Spleen (tissue), 11 donors: ENCODE measurements around the gene PTPDC1. TPM values are rescaled to one million over a fixed set of nuclear protein-coding genes. Genes with fewer than 3 reads are reported as not detected.

ENCODE experiments used
- DNase-seq: peaks from one replicate; pipeline ENCODE4 v3.0.0-alpha.2; 2020
- H3K27ac ChIP-seq, 8 donors: fragments of 200-600 bp; sonication (generic) in 7 of 8; 1 replicate in 4 of 8; 2 replicates in 4 of 8; pipeline versions ENCODE4 v1.5.0 to v1.8.0; 2016 to 2021; ENCODE audit warnings: inconsistent platforms in 4 of 8, mild to moderate bottlenecking in 4 of 8, moderate library complexity in 1 of 8
- H3K27me3 ChIP-seq, 7 donors: fragments of 200-600 bp; sonication (generic) in 6 of 7; replicated peaks in 1 of 7; 1 replicate in 4 of 7; 2 replicates in 3 of 7; pipeline versions ENCODE4 v1.5.0 to v1.8.0; 2016 to 2021; ENCODE audit warnings: inconsistent platforms in 3 of 7, mild to moderate bottlenecking in 1 of 7
- H3K36me3 ChIP-seq, 6 donors: fragments of 200-600 bp; sonication (generic) in 5 of 6; 1 replicate in 4 of 6; 2 replicates in 2 of 6; pipeline versions ENCODE4 v1.5.0 to v1.8.0; 2016 to 2021; ENCODE audit warnings: inconsistent platforms in 2 of 6
- H3K4me1 ChIP-seq, 6 donors: fragments of 200-600 bp; sonication (generic) in 5 of 6; 1 replicate in 3 of 6; 2 replicates in 3 of 6; pipeline versions ENCODE4 v1.5.0 to v1.8.0; 2016 to 2021; ENCODE audit warnings: inconsistent platforms in 3 of 6
- H3K4me3 ChIP-seq, 8 donors: fragments of 200-600 bp; sonication (generic) in 7 of 8; 1 replicate in 4 of 8; 2 replicates in 4 of 8; pipeline versions ENCODE4 v1.5.0 to v1.8.0; 2016 to 2021; ENCODE audit warnings: inconsistent platforms in 4 of 8, mild to moderate bottlenecking in 4 of 8, moderate library complexity in 2 of 8
- H3K9me3 ChIP-seq, 8 donors: fragments of 200-600 bp; sonication (generic) in 7 of 8; 1 replicate in 4 of 8; 2 replicates in 4 of 8; pipeline versions ENCODE4 v1.5.0 to v1.8.0; 2016 to 2021; ENCODE audit warnings: inconsistent platforms in 4 of 8
- CTCF ChIP-seq, 11 experiments: fragments of 200-600 bp in 7 of 11; fragments of 450-650 bp in 4 of 11; sonication (generic) in 4 of 11; IDR thresholded peaks in 8 of 11; conservative IDR thresholded peaks in 3 of 11; 1 replicate in 7 of 11; 2 replicates in 4 of 11; pipeline versions ENCODE4 v1.4.0 to v1.8.0; 2016 to 2021; ENCODE audit warnings: antibody characterized with exemption in 11 of 11, inconsistent platforms in 4 of 11, mild to moderate bottlenecking in 1 of 11
- POLR2A ChIP-seq, 3 donors: fragments of 450-650 bp; IDR thresholded peaks; one replicate each; pipeline ENCODE4 v1.5.1; 2017; ENCODE audit warnings: antibody characterized with exemption in 3 of 3, mild to moderate bottlenecking in 1 of 3
- POLR2AphosphoS5 ChIP-seq, 3 donors: sonication (generic); formaldehyde crosslinking; IDR thresholded peaks; one replicate each; pipeline ENCODE4 v1.5.1; 2017; ENCODE audit warnings: antibody characterized with exemption in 3 of 3
- WGBS, 5 donors: extraction: QIAGEN DNeasy Blood & Tissue Kit in 3 of 5; methylation state at CpG; one replicate each; pipeline versions ENCODE4 v1.1.5 to v1.1.7; 2013 to 2018; 5-methylcytosine and 5-hydroxymethylcytosine counted together
- intact Hi-C: fragments of 100-400 bp; cut with DNase I; formaldehyde crosslinking; loops from one replicate; pipeline ENCODE4 v1.15.0; 2023; ENCODE audit warnings: low total_unique reads
- polyA plus RNA-seq, 3 donors: library from polyadenylated mRNA; stranded (reverse); fragments of 200-250 nt; gene quantifications; one replicate each; pipeline ENCODE4 v1.2.1, GENCODE V29; 2013
- total RNA-seq, 7 donors: library from RNA; depleted of rRNA in 3 of 7; stranded (reverse); fragments of >200 nt in 3 of 7; fragmentation: NEBNext Ultra II Directional in 4 of 7; extraction: Animal tissue kit (Norgen Biotek cat#: 25700) in 4 of 7; gene quantifications; one replicate each; pipeline versions ENCODE4 v1.1.0 to v1.2.1, GENCODE V29; 2016 to 2021
- donor health status: healthy with polysubstance abuse.
- donor health status: DM: no; HTN: no; CAD: no; lungs with moderate emphysema.
- donor health status: DM: no; HTN: no; CAD: no.
- donor health status: Bipolar disorder and iron deficiency.
- donor health status: healthy.
- donor health status: DM: no; HTN: no; CAD: no.
- donor health status: DM: yes; HTN: yes; CAD: no.

Gene PTPDC1
- total and polyA plus RNA-seq, 10 donors, result 1.9 to 10.5 (median 6.0) TPM

DNA sequence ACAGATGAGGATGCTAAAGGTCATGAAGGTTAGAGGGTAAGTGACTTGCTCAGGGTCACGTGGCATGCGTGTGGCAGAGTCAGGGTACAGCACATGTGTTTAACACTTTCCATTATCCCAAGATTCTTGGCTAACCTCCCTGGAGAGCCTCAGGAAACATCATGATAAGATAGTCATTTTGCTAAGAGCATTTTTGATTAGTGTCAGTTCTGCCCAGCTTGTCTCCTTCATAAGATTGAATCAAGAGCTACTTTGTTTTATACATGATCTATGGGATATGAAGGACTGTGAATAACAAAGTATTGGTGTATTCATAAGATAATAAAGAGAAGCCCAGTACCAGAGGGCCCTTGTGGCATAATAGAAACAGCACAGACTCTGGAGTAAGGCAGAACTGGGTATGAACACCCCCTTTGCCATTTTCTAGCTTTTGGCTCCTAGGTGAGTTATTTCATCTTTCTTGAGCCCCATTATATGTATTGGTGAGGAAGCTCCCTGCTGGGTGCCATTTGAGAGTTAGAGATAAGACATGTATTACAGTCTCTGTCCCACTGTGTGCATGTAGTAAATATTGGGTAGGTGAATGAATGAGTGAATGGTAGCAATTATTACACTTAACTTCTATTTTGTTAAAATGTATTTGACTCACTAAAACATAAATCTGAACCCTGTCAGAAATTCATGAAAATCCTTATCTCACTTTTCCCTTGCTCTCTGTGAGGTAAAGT lies 16.1 kb downstream of the PTPDC1 start:
- intact Hi-C loops, result no loop called here
- no peaks in the 10 kb centered on the region for H3K4me1 ChIP-seq
- no peaks in the 10 kb centered on the region for H3K9me3 ChIP-seq
- TF ChIP-seq POLR2A (IDR thresholded peaks at IDR 0.05) (no peak), POLR2AphosphoS5 (IDR thresholded peaks at IDR 0.05) (no peak), CTCF (IDR thresholded peaks at IDR 0.05 in 8 of 11, conservative IDR thresholded peaks at IDR 0.05 in 3 of 11) (no peak)
- no peak overlapping the region for H3K4me3 ChIP-seq
- 70 to 86% (median 84%) methylated on average over 2 of the region's 2 CpGs for WGBS, 5 donors
- no peak overlapping the region for H3K27ac ChIP-seq
- no peaks in the 10 kb centered on the region for H3K27me3 ChIP-seq
- DNase-seq, result no peak
- H3K36me3 ChIP-seq, result peaks cover 0 to 36% (median 2%) of the 10 kb centered on the region in 6 donors

DNA sequence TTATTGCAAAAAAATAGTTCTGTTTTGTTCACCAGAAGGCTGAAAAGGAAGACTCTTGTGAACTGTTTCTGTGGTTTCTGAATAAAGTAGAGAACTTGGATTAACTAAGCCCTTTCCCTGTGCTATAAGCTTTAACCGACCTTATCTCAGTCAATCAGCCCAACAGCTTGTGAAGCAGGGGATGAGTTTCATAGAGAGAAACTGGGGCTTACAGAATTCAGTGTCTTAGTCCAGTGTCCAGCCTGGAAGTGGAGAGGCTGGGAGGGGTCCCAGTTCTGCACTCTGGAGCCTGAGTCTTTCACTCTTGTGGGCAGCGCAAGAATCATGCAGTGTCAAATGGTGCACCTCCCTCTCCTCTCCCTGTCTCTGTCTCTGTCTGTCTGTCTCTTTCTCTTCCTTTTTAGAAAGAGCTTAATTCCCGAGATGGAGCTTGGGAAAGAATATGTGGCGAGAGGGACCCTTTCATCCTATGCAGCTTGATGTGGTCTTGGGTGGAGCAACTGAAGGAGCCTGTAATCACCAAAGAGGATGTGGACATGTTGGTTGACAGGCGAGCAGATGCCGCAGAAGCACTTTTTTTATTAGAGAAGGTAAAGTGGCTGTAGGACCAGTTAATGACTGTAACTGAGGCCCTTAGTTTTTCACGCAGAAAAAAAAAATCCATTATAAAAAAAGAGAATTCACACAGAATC lies 17.0 kb downstream of the PTPDC1 start:
- TF ChIP-seq CTCF (IDR thresholded peaks at IDR 0.05 in 8 of 11, conservative IDR thresholded peaks at IDR 0.05 in 3 of 11) (no peak), POLR2A (IDR thresholded peaks at IDR 0.05) (no peak), POLR2AphosphoS5 (IDR thresholded peaks at IDR 0.05) (no peak)
- Histone ChIP-seq H3K36me3 (peaks cover 0 to 30% (median under 1%) of the 10 kb centered on the region in 6 donors), H3K27me3 (no peaks in the 10 kb centered on the region), H3K4me3 (no peak overlapping the region), H3K27ac (no peak overlapping the region), H3K4me1 (no peaks in the 10 kb centered on the region), H3K9me3 (no peaks in the 10 kb centered on the region)
- WGBS, 5 donors, result 71 to 85% (median 76%) methylated on average over 7 of the region's 7 CpGs
- intact Hi-C loops, result no loop called here
- DNase-seq, result no peak

GRCh38 chr9:94108584-94108983 lies 24.3 kb downstream of the PTPDC1 start:
- Histone ChIP-seq H3K9me3 (no peaks in the 10 kb centered on the region), H3K36me3 (peaks cover 0 to 4% (median 0%) of the 10 kb centered on the region in 6 donors), H3K4me3 (no peak overlapping the region), H3K27ac (no peak overlapping the region), H3K27me3 (no peaks in the 10 kb centered on the region), H3K4me1 (no peaks in the 10 kb centered on the region)
- intact Hi-C loops, result no loop called here
- no peak for DNase-seq
- 48 to 62% (median 54%) methylated on average over 3 of the region's 3 CpGs for WGBS, 5 donors
- no peak for TF ChIP-seq POLR2A (IDR thresholded peaks at IDR 0.05)
- TF ChIP-seq CTCF (IDR thresholded peaks at IDR 0.05 in 8 of 11, conservative IDR thresholded peaks at IDR 0.05 in 3 of 11), result no peak

- Histone ChIP-seq H3K4me3 (no peak overlapping the region), H3K27me3 (no peaks in the 10 kb centered on the region), H3K27ac (no peak overlapping the region), H3K9me3 (no peaks in the 10 kb centered on the region), H3K36me3 (no peaks in the 10 kb centered on the region), H3K4me1 (no peaks in the 10 kb centered on the region)
- WGBS, 5 donors, result 76 to 92% (median 85%) methylated on average over 3 of the region's 3 CpGs
- intact Hi-C loops, result no loop called here
- no peak for TF ChIP-seq POLR2A (IDR thresholded peaks at IDR 0.05)
- TF ChIP-seq POLR2AphosphoS5 (IDR thresholded peaks at IDR 0.05), result no peak
- TF ChIP-seq CTCF (IDR thresholded peaks at IDR 0.05 in 8 of 11, conservative IDR thresholded peaks at IDR 0.05 in 3 of 11), result no peak
- no peak for DNase-seq
Measured at GRCh38 chr9:94110821-94111252, 26.6 kb downstream of the PTPDC1 start.
